T-helper 1 cell treated with Interleukin-12 subunit alpha and Interleukin-12 subunit beta and Interleukin-4 antibody, amounts not matched to agents 30 μg/mL and 1 μg/mL, for 36 hours (primary cell): ENCODE results near the gene POLD3.

Source experiments
- H3K27ac Mint-ChIP-seq: one replicate; pipeline ENCODE4 v1.8.0; 2021; ENCODE audit warnings: mild to moderate bottlenecking, mixed read lengths
- H3K27me3 Mint-ChIP-seq: one replicate; pipeline ENCODE4 v1.8.0; 2021; ENCODE audit warnings: low read depth, mixed read lengths
- H3K36me3 Mint-ChIP-seq: one replicate; pipeline ENCODE4 v1.8.0; 2021; ENCODE audit warnings: low read depth, mixed read lengths
- H3K4me1 Mint-ChIP-seq: one replicate; pipeline ENCODE4 v1.8.0; 2021; ENCODE audit warnings: low read depth, mixed read lengths
- H3K4me3 Mint-ChIP-seq: one replicate; pipeline ENCODE4 v1.8.0; 2021; ENCODE audit warnings: mild to moderate bottlenecking, moderate library complexity, mixed read lengths
- H3K9me3 Mint-ChIP-seq: one replicate; pipeline ENCODE4 v1.8.0; 2021; ENCODE audit warnings: mixed read lengths

Gene POLD3

GRCh38 chr11:74592441-74593362 lies at the start of gene POLD3:
POLD3 (plus strand) TSS chr11:74592582; CDS start chr11:74592659, 77 bp downstream.
- Mint-ChIP-seq H3K36me3 (peaks cover 27% of the 10 kb centered on the region), H3K27me3 (peaks cover 6% of the 10 kb centered on the region), H3K4me3 (peak within 1 kb of the TSS; percentile 96), H3K9me3 (no peaks in the 10 kb centered on the region), H3K27ac (peak within 1 kb of the TSS; percentile 90), H3K4me1 (peaks cover 28% of the 10 kb centered on the region)

GRCh38 chr11:74543991-74544390 lies 48.4 kb upstream of the POLD3 start:
- Mint-ChIP-seq H3K27me3 (no peaks in the 10 kb centered on the region), H3K27ac (no peak overlapping the region), H3K4me1 (no peaks in the 10 kb centered on the region), H3K9me3 (peaks cover 11% of the 10 kb centered on the region), H3K36me3 (no peaks in the 10 kb centered on the region), H3K4me3 (no peak overlapping the region)

- Mint-ChIP-seq H3K27me3 (no peaks in the 10 kb centered on the region), H3K4me1 (no peaks in the 10 kb centered on the region), H3K27ac (no peak overlapping the region), H3K36me3 (no peaks in the 10 kb centered on the region), H3K9me3 (peaks cover 8% of the 10 kb centered on the region), H3K4me3 (no peak overlapping the region)
These were observed 45.6 kb upstream of the POLD3 start for GRCh38 chr11:74546752-74547151.

GRCh38 chr11:74550991-74551753 lies 41.2 kb upstream of the POLD3 start:
- Mint-ChIP-seq H3K9me3 (no peaks in the 10 kb centered on the region), H3K4me1 (no peaks in the 10 kb centered on the region), H3K27me3 (peaks cover 6% of the 10 kb centered on the region), H3K27ac (no peak overlapping the region), H3K4me3 (no peak overlapping the region), H3K36me3 (no peaks in the 10 kb centered on the region)

GRCh38 chr11:74551754-74552145 lies 40.6 kb upstream of the POLD3 start:
- no peaks in the 10 kb centered on the region for H3K9me3 Mint-ChIP-seq
- no peaks in the 10 kb centered on the region for H3K4me1 Mint-ChIP-seq
- H3K4me3 Mint-ChIP-seq: no peak overlapping the region
- peaks cover 6% of the 10 kb centered on the region for H3K27me3 Mint-ChIP-seq
- no peaks in the 10 kb centered on the region for H3K36me3 Mint-ChIP-seq
- H3K27ac Mint-ChIP-seq: no peak overlapping the region

GRCh38 chr11:74557526-74557925 lies 34.9 kb upstream of the POLD3 start:
- no peak overlapping the region for H3K27ac Mint-ChIP-seq
- H3K36me3 Mint-ChIP-seq: no peaks in the 10 kb centered on the region
- peaks cover 9% of the 10 kb centered on the region for H3K27me3 Mint-ChIP-seq
- no peaks in the 10 kb centered on the region for H3K9me3 Mint-ChIP-seq
- no peak overlapping the region for H3K4me3 Mint-ChIP-seq
- no peaks in the 10 kb centered on the region for H3K4me1 Mint-ChIP-seq

- H3K27ac Mint-ChIP-seq: no peak overlapping the region
- H3K4me3 Mint-ChIP-seq: no peak overlapping the region
- no peaks in the 10 kb centered on the region for H3K9me3 Mint-ChIP-seq
- H3K27me3 Mint-ChIP-seq: peaks cover 9% of the 10 kb centered on the region
- H3K4me1 Mint-ChIP-seq: no peaks in the 10 kb centered on the region
- H3K36me3 Mint-ChIP-seq: no peaks in the 10 kb centered on the region
These were observed 33.1 kb upstream of the POLD3 start for GRCh38 chr11:74559110-74559933.

GRCh38 chr11:74559934-74560309 lies 32.5 kb upstream of the POLD3 start:
- Mint-ChIP-seq H3K27me3 (peaks cover 9% of the 10 kb centered on the region), H3K9me3 (no peaks in the 10 kb centered on the region), H3K4me1 (no peaks in the 10 kb centered on the region), H3K4me3 (no peak overlapping the region), H3K36me3 (no peaks in the 10 kb centered on the region), H3K27ac (no peak overlapping the region)

GRCh38 chr11:74566146-74566960 lies 26.0 kb upstream of the POLD3 start:
- peaks cover under 1% of the 10 kb centered on the region for H3K27me3 Mint-ChIP-seq
- H3K4me3 Mint-ChIP-seq: no peak overlapping the region
- H3K27ac Mint-ChIP-seq: no peak overlapping the region
- no peaks in the 10 kb centered on the region for H3K4me1 Mint-ChIP-seq
- H3K36me3 Mint-ChIP-seq: no peaks in the 10 kb centered on the region
- no peaks in the 10 kb centered on the region for H3K9me3 Mint-ChIP-seq

- Mint-ChIP-seq H3K9me3 (no peaks in the 10 kb centered on the region), H3K27ac (no peak overlapping the region), H3K4me3 (no peak overlapping the region), H3K27me3 (no peaks in the 10 kb centered on the region), H3K36me3 (no peaks in the 10 kb centered on the region), H3K4me1 (no peaks in the 10 kb centered on the region)
These were observed 24.4 kb upstream of the POLD3 start for GRCh38 chr11:74568028-74568427.

- Mint-ChIP-seq H3K27me3 (no peaks in the 10 kb centered on the region), H3K4me1 (no peaks in the 10 kb centered on the region), H3K36me3 (no peaks in the 10 kb centered on the region), H3K9me3 (no peaks in the 10 kb centered on the region), H3K27ac (no peak overlapping the region), H3K4me3 (no peak overlapping the region)
These were observed 21.9 kb upstream of the POLD3 start for GRCh38 chr11:74570266-74571061.

GRCh38 chr11:74571062-74571399 lies 21.4 kb upstream of the POLD3 start:
- Mint-ChIP-seq H3K4me1 (no peaks in the 10 kb centered on the region), H3K9me3 (no peaks in the 10 kb centered on the region), H3K36me3 (no peaks in the 10 kb centered on the region), H3K27me3 (no peaks in the 10 kb centered on the region), H3K27ac (no peak overlapping the region), H3K4me3 (no peak overlapping the region)

- H3K4me3 Mint-ChIP-seq: no peak overlapping the region
- no peaks in the 10 kb centered on the region for H3K4me1 Mint-ChIP-seq
- H3K9me3 Mint-ChIP-seq: no peaks in the 10 kb centered on the region
- H3K27me3 Mint-ChIP-seq: no peaks in the 10 kb centered on the region
- no peaks in the 10 kb centered on the region for H3K36me3 Mint-ChIP-seq
- H3K27ac Mint-ChIP-seq: no peak overlapping the region
These were observed 20.0 kb upstream of the POLD3 start for GRCh38 chr11:74572349-74572748.
